ENCODE results near the gene ITPRID1.
A peak's percentile ranks its signal among the peaks of the same experiment; 100 is the strongest.
"Not testable (repeated sequence)": the region's sequence is repeated elsewhere in the genome, so short reads cannot be mapped to it uniquely, and the experiment has no call there.

ITPRID1 gene

GRCh38 chr7:31518766-31519165 is 4.9 kb downstream of the ITPRID1 start:
- Histone ChIP-seq H3K27me3 (ENCODE audit: insufficient read depth, low read length) (no peaks in the 10 kb centered on the region), H3K36me3 (ENCODE audit: insufficient read depth, low read depth, low read length) (no peaks in the 10 kb centered on the region), H3K4me1 (ENCODE audit: insufficient read depth, low read length) (no peaks in the 10 kb centered on the region), H3K4me3 (ENCODE audit: low read length) (no peak overlapping the region), H3K9me3 (ENCODE audit: insufficient read depth, low read depth, low read length) (peaks cover 11% of the 10 kb centered on the region), H3K27ac (ENCODE audit: low read length) (no peak overlapping the region), H3K9ac (ENCODE audit: low read depth, low read length) (no peak overlapping the region)

- H3K9me3 ChIP-seq (ENCODE audit: insufficient read depth, low read depth, low read length): 0 out of 2 replicates have a peak, but pooled peaks cover 1% of the 10 kb centered on the region
- no peak overlapping the region for H3K4me3 ChIP-seq (ENCODE audit: low read length)
- H3K36me3 ChIP-seq (ENCODE audit: insufficient read depth, low read depth, low read length): no peaks in the 10 kb centered on the region
- no peaks in the 10 kb centered on the region for H3K27me3 ChIP-seq (ENCODE audit: insufficient read depth, low read length)
- H3K9ac ChIP-seq (ENCODE audit: low read depth, low read length): no peak overlapping the region
- no peaks in the 10 kb centered on the region for H3K4me1 ChIP-seq (ENCODE audit: insufficient read depth, low read length)
- no peak overlapping the region for H3K27ac ChIP-seq (ENCODE audit: low read length)
Measured at GRCh38 chr7:31521336-31522010, 7.6 kb downstream of the ITPRID1 start.

GRCh38 chr7:31526864-31527263 is 13.0 kb downstream of the ITPRID1 start:
- Histone ChIP-seq H3K36me3 (ENCODE audit: insufficient read depth, low read depth, low read length) (no peaks in the 10 kb centered on the region), H3K27me3 (ENCODE audit: insufficient read depth, low read length) (no peaks in the 10 kb centered on the region), H3K9me3 (ENCODE audit: insufficient read depth, low read depth, low read length) (no peaks in the 10 kb centered on the region), H3K4me1 (ENCODE audit: insufficient read depth, low read length) (no peaks in the 10 kb centered on the region), H3K9ac (ENCODE audit: low read depth, low read length) (no peak overlapping the region), H3K27ac (ENCODE audit: low read length) (no peak overlapping the region), H3K4me3 (ENCODE audit: low read length) (no peak overlapping the region)

GRCh38 chr7:31529103-31529502 is 15.2 kb downstream of the ITPRID1 start:
- H3K4me1 ChIP-seq (ENCODE audit: insufficient read depth, low read length): no peaks in the 10 kb centered on the region
- H3K4me3 ChIP-seq (ENCODE audit: low read length): no peak overlapping the region
- no peak overlapping the region for H3K27ac ChIP-seq (ENCODE audit: low read length)
- no peaks in the 10 kb centered on the region for H3K36me3 ChIP-seq (ENCODE audit: insufficient read depth, low read depth, low read length)
- H3K9ac ChIP-seq (ENCODE audit: low read depth, low read length): no peak overlapping the region
- no peaks in the 10 kb centered on the region for H3K27me3 ChIP-seq (ENCODE audit: insufficient read depth, low read length)
- no peaks in the 10 kb centered on the region for H3K9me3 ChIP-seq (ENCODE audit: insufficient read depth, low read depth, low read length)

GRCh38 chr7:31540651-31541185 is 26.8 kb downstream of the ITPRID1 start:
- H3K36me3 ChIP-seq (ENCODE audit: insufficient read depth, low read depth, low read length); H3K9ac ChIP-seq (ENCODE audit: low read depth, low read length); H3K4me3 ChIP-seq (ENCODE audit: low read length); H3K27ac ChIP-seq (ENCODE audit: low read length); H3K27me3 ChIP-seq (ENCODE audit: insufficient read depth, low read length); H3K4me1 ChIP-seq (ENCODE audit: insufficient read depth, low read length); H3K9me3 ChIP-seq (ENCODE audit: insufficient read depth, low read depth, low read length): not testable (repeated sequence)

GRCh38 chr7:31545549-31545948 is 31.7 kb downstream of the ITPRID1 start:
- Histone ChIP-seq H3K27me3 (ENCODE audit: insufficient read depth, low read length) (no peaks in the 10 kb centered on the region), H3K36me3 (ENCODE audit: insufficient read depth, low read depth, low read length) (no peaks in the 10 kb centered on the region), H3K4me3 (ENCODE audit: low read length) (no peak overlapping the region), H3K9ac (ENCODE audit: low read depth, low read length) (no peak overlapping the region), H3K4me1 (ENCODE audit: insufficient read depth, low read length) (no peaks in the 10 kb centered on the region), H3K27ac (ENCODE audit: low read length) (no peak overlapping the region), H3K9me3 (ENCODE audit: insufficient read depth, low read depth, low read length) (no peaks in the 10 kb centered on the region)

- Histone ChIP-seq H3K27me3 (ENCODE audit: insufficient read depth, low read length) (no peaks in the 10 kb centered on the region), H3K4me3 (ENCODE audit: low read length) (no peak overlapping the region), H3K4me1 (ENCODE audit: insufficient read depth, low read length) (peaks cover 8% of the 10 kb centered on the region; the same call in 1 of the 2 replicates), H3K9ac (ENCODE audit: low read depth, low read length) (no peak overlapping the region), H3K27ac (ENCODE audit: low read length) (no peak overlapping the region), H3K36me3 (ENCODE audit: insufficient read depth, low read depth, low read length) (no peaks in the 10 kb centered on the region), H3K9me3 (ENCODE audit: insufficient read depth, low read depth, low read length) (no peaks in the 10 kb centered on the region)
Measured at GRCh38 chr7:31549611-31550010, 35.7 kb downstream of the ITPRID1 start.

GRCh38 chr7:31550432-31550831 is 36.5 kb downstream of the ITPRID1 start:
- Histone ChIP-seq H3K27ac (ENCODE audit: low read length) (no peak overlapping the region), H3K36me3 (ENCODE audit: insufficient read depth, low read depth, low read length) (no peaks in the 10 kb centered on the region), H3K4me3 (ENCODE audit: low read length) (no peak overlapping the region), H3K4me1 (ENCODE audit: insufficient read depth, low read length) (peaks cover 8% of the 10 kb centered on the region; the same call in 1 of the 2 replicates), H3K9ac (ENCODE audit: low read depth, low read length) (no peak overlapping the region), H3K9me3 (ENCODE audit: insufficient read depth, low read depth, low read length) (no peaks in the 10 kb centered on the region), H3K27me3 (ENCODE audit: insufficient read depth, low read length) (no peaks in the 10 kb centered on the region)

- Histone ChIP-seq H3K4me1 (ENCODE audit: insufficient read depth, low read length) (peaks cover 8% of the 10 kb centered on the region; the same call in 1 of the 2 replicates), H3K27ac (ENCODE audit: low read length) (no peak overlapping the region), H3K27me3 (ENCODE audit: insufficient read depth, low read length) (no peaks in the 10 kb centered on the region), H3K4me3 (ENCODE audit: low read length) (no peak overlapping the region), H3K9ac (ENCODE audit: low read depth, low read length) (no peak overlapping the region), H3K36me3 (ENCODE audit: insufficient read depth, low read depth, low read length) (no peaks in the 10 kb centered on the region), H3K9me3 (ENCODE audit: insufficient read depth, low read depth, low read length) (no peaks in the 10 kb centered on the region)
Measured at GRCh38 chr7:31553661-31554081, 39.8 kb downstream of the ITPRID1 start.

- Histone ChIP-seq H3K27ac (ENCODE audit: low read length) (no peak overlapping the region), H3K9ac (ENCODE audit: low read depth, low read length) (no peak overlapping the region), H3K4me3 (ENCODE audit: low read length) (peak overlapping the region; percentile 41), H3K4me1 (ENCODE audit: insufficient read depth, low read length) (peaks cover 13% of the 10 kb centered on the region; the same call in 1 of the 2 replicates), H3K9me3 (ENCODE audit: insufficient read depth, low read depth, low read length) (no peaks in the 10 kb centered on the region), H3K27me3 (ENCODE audit: insufficient read depth, low read length) (no peaks in the 10 kb centered on the region; the same call in 1 of the 2 replicates), H3K36me3 (ENCODE audit: insufficient read depth, low read depth, low read length) (no peaks in the 10 kb centered on the region)
Measured at GRCh38 chr7:31562002-31562401, 48.1 kb downstream of the ITPRID1 start.

GRCh38 chr7:31563522-31563921 is 49.6 kb downstream of the ITPRID1 start:
- H3K27ac ChIP-seq (ENCODE audit: low read length): no peak overlapping the region
- H3K27me3 ChIP-seq (ENCODE audit: insufficient read depth, low read length): no peaks in the 10 kb centered on the region; the same call in 1 of the 2 replicates
- peaks cover 13% of the 10 kb centered on the region; the same call in 1 of the 2 replicates for H3K4me1 ChIP-seq (ENCODE audit: insufficient read depth, low read length)
- H3K9me3 ChIP-seq (ENCODE audit: insufficient read depth, low read depth, low read length): no peaks in the 10 kb centered on the region
- no peak overlapping the region for H3K4me3 ChIP-seq (ENCODE audit: low read length)
- no peaks in the 10 kb centered on the region for H3K36me3 ChIP-seq (ENCODE audit: insufficient read depth, low read depth, low read length)
- no peak overlapping the region for H3K9ac ChIP-seq (ENCODE audit: low read depth, low read length)

- H3K9ac ChIP-seq (ENCODE audit: low read depth, low read length): no peak overlapping the region
- H3K27ac ChIP-seq (ENCODE audit: low read length): no peak overlapping the region
- no peaks in the 10 kb centered on the region; the same call in 1 of the 2 replicates for H3K27me3 ChIP-seq (ENCODE audit: insufficient read depth, low read length)
Measured at GRCh38 chr7:31563951-31564350, 50.1 kb downstream of the ITPRID1 start.

More at GRCh38 chr7:31563951-31564350, 50.1 kb downstream of the ITPRID1 start:
- H3K9me3 ChIP-seq (ENCODE audit: insufficient read depth, low read depth, low read length): no peaks in the 10 kb centered on the region
- H3K36me3 ChIP-seq (ENCODE audit: insufficient read depth, low read depth, low read length): no peaks in the 10 kb centered on the region
- H3K4me3 ChIP-seq (ENCODE audit: low read length): no peak overlapping the region
- H3K4me1 ChIP-seq (ENCODE audit: insufficient read depth, low read length): peaks cover 13% of the 10 kb centered on the region; the same call in 1 of the 2 replicates

Data from iPS-20b (cell line).